HG02852 (cell line): Measurements from ENCODE around the gene SOX18.
A peak's percentile ranks its signal among the peaks of the same experiment; 100 is the strongest.

Source experiments
- ATAC-seq: cut with Tn5 transposase; IDR thresholded peaks from one replicate; pipeline ENCODE4 v1.9.1; 2021; ENCODE audit warnings: mild to moderate bottlenecking, moderate library complexity; ENCODE audit not compliant: unreplicated experiment

Gene SOX18

DNA sequence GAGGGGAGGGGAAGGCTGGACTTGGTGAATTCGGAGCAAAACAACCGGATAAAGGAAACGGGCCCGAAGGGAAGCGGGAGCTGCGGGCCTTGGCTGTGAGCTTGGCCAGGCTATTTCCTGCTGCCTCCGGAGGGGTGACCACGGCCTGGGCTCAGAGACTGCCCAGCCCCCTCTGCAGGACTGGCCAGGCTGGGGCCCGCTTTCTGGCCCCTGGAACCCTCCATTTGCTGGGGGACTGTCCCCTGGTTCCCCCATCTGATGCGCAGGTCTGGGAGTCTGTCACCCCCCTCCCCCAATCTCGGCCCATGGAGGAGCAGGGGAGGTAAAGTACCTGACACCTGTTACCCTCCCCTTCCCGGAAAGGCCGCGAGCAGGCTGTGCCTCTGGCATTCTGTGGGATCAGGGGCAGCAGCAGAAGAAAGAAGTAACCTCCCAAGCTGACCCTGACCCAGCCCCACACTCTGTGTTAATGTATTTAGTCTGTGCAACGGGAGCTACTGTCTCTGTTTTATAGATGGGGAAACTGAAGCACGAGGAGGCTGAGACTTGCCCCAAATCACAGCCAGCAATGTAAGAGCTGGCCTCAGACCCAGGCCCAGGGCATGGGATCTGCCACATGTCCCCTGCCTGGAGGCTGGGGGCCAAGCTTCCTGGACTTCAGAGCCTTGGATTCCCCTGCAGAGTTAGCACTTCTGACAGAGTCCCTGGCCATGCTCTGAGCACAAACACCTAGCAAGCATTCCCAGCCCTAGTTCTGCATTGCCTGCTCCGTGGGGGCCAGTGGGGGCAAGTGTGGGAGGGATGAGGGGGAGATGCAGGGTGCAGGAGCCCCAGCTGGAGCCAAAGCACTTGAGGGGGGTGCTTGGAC, 9.9 kb downstream of the SOX18 start:
- ATAC-seq = no peak

GRCh38 chr20:64038565-64039292, 10.7 kb downstream of the SOX18 start:
- peak; percentile 47 for ATAC-seq

GRCh38 chr20:64038224-64038564, 11.2 kb downstream of the SOX18 start:
- ATAC-seq = peak; percentile 26

DNA sequence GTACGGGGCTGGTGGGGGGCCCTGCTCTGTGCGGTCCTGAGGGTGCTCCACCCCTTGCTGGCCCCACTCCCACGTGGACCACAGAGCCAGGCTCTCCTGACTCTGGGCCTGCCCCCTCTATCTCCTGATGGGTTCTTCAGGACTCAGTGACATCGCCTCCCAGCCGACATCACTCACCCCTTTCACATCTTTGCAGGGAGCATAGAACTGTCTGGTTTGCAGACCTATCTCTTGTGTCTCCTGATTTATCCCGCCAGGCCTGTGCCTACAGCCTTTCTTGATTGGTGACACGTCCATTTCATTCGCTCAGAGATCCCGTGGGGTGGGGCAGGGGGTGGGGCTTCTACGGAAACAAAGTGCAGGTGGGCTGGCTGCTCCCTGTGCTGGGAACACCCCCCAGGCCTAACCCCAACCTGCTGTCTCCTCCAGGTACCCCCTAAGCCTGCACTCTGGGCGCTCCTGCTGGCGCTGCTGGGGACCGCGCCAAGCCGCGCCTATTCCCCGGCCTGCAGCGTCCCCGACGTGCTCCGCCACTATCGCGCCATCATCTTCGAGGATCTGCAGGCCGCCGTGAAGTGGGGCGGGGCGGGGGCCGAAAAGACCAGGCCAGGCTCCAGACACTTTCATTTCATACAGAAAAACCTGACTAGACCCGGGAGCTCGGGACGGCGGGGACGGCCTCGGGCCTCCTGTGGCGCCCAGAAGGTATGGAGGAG, 11.8 kb downstream of the SOX18 start:
- no peak for ATAC-seq

- no peak for ATAC-seq
Measured at GRCh38 chr20:64037199-64037497, 12.3 kb downstream of the SOX18 start.

DNA sequence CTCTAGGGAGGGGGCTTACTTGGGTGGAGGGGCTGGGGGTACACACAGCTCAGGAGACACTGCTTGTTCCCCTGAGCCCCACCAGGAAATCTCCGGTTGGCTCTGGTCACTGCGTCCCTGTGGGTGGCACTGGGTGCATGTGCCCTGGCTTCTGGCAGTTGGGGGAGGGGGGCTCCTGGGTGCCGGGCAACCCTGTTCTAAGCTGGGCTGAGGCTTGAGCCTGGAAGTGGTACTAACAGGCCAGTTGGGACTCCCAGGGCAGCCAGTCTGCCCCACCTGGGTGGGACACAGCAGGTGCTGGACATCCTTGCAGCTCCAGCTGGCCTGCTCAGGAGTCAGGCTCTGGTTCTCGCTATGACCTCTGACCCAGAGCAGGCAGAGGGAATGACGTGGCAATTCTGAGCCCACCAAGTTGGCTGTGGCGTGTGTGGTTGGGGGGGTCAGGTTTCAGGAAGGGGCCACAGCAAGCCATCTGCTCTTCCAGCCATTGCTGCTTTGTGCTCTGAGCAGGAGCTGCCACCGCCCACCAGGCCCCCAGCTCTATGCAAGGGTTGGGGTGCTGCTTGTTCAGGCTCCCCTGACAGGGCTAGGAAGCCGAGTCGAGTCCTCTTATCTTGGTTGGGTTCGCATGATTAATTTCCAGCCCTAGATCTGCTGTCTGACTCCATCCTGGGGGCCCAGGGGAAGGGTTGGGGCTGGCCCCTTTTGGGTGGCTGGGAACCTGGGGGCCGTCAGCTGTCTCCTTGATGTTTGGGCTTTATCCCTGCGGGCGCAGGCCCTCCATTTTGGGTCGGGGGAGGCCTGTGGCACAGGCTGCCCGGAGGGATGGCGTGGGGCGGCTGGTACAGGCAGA, 12.9 kb downstream of the SOX18 start:
- no peak for ATAC-seq

- ATAC-seq = no peak
Measured at GRCh38 chr20:64035933-64036345, 13.5 kb downstream of the SOX18 start, which contains the start of gene C20orf204. Gene C20orf204, plus strand, starts transcription at chr20:64036182. Its CDS starts 142 bp downstream, at chr20:64036324.

DNA sequence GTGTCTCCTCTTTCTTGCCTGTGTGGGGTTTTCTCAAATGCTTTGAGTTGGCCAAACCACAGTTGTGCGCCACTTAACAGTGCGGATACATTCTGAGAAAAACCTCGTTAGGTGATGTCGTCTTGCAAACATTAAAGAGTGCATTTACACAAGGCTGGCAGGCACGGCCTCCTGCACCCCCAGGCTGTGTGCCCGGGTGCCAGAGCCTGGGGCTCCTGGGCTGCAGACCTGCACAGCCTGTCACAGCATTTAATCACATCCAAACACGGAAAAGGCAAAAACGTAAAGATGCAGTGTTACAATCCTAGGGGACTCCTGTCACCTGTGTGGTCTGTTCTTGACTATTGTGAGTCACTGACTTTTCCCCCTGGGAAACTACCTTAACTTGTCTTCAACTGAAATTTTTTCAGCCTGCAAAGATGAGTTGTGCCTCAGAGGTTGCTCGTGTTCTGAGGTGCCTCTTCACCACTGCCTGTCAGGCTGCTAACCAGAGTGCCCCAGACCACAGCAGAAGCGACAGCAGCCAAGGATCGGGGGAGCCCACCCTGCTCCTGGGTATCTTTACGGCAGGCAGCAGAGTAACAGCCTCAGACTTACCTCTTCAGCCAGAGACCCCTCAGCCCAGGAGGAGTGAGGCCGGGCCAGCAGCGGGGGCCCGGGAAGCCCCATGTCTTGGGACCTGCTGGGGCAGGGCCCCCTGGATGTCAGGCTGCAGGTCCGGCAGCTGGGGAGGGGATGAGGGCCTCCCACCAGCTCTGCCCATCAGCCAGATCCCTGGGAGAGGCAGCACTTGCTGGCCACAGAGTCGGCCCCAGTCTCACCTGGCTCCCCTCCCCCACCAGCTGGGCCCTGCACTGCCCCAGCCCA, 14.1 kb downstream of the SOX18 start:
- ATAC-seq = no peak

- ATAC-seq = no peak
Measured at GRCh38 chr20:64033981-64034493, 15.4 kb downstream of the SOX18 start.

DNA sequence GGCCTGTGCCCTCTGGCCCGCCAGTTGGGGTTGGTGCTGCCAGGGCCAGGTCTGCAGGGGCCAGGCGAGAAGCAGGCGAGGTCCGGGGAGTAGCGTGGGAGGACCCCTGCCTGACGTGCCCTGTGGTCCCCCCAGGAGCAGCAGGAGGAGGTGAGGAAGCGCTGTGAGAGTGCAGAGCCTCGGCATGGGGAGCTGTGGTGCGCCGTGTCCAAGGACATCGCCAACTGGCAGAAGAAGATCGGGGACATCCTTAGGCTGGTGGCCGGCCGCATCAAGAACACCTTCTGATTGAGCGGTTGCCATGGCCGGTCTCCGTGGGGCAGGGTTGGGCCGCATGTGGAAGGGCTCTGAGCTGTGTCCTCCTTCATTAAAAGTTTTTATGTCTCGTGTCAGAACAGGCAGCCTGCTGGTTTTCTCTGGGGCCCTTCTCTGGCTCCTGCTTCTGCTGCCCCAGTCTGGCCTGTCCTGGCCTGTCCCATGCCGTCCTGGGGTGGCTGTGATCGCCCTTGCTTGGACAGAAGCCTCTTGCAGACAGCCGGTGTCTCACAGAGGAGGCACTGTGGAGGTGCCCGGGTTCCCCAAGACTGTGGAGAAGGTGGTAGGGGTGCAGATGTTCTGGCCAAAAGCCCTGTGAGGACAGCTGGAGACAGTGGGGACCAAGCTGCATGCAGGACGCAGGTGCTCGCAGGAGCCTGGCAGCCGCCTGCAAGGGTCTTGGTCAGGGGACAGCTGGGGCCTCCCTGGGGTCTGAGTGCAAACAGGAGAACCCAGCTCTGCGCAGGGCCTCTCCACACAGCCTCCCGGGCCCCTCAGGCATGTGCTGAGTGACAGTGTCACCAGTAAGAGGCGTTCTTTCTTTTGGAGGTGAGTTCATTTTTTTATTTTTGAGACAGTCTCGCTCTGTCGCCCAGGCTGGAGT, 16.5 kb downstream of the SOX18 start:
- ATAC-seq = no peak

DNA sequence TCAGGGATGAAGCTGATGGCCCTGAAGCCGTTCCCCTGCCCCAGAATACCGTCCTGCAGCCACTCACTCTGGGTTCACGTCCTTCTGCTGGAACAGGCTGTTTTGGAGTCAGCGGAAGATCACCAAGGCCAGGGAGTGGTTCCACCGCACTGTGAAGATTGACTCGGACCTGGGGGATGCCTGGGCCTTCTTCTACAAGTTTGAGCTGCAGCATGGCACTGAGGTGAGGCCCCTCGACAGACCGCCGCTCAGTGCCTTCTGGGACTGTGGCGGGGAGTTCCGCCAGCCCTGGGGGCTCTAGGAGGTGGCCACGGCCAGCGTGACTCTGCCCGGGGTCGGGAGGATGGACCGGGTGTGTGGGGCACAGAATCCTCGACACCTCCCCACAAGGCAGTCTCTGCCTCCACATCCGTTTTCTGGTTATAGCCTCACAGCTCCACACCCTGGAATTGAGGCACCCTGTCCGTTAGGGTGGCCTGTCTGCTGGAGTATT, 17.6 kb downstream of the SOX18 start:
- no peak for ATAC-seq

- ATAC-seq = no peak
Measured at GRCh38 chr20:64030371-64031134, 18.9 kb downstream of the SOX18 start.

DNA sequence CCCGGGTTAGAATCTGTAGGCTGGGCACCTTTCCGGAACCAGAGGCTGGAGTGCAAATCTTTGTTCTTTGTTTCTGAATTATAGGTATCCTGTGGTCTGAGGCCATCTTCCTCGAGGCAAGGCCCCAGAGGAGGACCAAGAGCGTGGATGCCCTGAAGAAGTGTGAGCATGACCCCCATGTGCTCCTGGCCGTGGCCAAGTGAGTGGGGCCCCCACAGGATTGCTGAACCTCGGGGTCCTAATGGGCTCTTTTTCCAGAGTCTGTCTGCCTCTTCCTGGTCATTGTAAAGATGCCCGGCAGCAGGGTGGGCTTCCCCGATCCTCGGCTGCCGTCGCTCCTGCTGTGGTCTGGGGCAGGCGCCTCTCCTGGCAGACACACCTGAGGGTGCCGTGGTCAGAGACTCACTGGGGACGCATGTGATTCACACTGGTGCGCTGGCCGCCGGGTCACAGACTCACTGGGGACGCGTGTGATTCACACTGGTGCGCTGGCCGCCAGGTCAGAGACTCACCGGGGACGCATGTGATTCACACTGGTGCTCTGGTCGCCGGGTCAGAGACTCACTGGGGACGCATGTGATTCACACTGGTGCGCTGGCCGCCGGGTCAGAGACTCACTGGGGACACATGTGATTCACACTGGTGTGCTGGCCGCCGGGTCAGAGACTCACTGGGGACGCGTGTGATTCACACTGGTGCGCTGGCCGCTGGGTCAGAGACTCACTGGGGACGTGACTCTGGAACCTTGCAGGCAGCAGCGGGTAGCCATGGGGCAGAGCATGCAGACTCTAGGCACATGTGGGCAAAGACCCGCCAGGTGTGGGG, 19.9 kb downstream of the SOX18 start:
- no peak for ATAC-seq

DNA sequence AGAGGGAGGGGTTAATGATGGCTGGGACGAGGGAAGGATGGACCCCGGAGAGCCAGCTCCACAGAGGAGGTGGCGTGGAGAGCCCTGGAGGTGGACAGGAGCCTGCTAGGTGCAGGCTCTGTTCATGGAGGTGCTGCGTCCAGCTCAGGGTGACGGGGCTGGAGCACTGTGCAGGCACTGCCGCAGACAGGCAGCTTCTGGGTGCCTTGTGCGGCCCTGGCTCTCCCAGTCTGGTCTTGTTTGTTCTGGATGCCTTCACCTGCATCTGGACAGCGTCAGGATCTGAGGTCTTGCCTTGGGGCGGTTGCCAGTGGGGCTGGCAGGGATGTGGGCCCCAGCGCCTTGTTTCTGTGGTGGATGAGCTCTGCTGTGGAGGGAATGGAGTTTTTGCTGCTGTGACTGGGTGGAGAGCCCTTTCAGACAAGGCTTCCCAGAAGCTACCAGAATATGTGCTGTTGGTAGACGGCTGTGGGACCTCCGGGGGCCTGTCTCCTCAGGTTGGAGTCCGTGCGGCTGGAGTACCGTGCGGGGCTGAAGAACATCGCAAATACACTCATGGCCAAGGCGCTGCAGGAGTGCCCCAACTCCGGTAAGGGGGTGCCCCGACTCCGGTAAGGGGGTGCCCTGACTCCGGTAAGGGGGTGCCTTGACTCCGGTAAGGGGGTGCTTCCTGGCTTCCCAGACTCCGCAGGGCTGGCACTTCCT, 21.3 kb downstream of the SOX18 start:
- no peak for ATAC-seq

DNA sequence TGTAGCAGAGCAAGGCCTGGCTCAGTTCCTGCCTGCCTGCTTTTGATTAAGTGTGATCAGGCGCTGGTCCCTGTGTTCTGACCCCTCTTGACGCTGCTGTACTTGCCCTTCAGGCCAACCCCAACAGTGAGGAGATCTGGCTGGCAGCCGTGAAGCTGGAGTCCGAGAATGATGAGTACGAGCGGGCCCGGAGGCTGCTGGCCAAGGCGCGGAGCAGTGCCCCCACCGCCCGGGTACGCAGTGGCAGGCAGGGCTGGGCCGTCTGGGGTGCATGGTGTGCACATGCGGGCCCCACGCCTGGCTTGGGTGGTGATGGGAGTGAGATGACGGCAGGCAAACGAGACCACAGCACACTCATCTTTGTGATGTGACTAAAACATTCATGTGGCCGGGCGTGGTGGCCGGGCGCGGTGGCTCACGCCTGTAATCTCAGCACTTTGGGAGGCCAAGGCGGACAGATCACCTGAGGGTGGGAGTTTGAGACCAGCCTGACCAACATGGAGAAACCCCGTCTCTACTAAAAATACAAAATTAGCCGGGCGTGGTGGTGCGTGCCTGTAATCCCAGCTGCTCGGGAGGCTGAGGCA, 23.5 kb downstream of the SOX18 start:
- ATAC-seq = no peak
